ENCODE results near the gene CAMTA1.
A peak's percentile ranks its signal among the peaks of the same experiment; 100 is the strongest.

Gene CAMTA1

DNA sequence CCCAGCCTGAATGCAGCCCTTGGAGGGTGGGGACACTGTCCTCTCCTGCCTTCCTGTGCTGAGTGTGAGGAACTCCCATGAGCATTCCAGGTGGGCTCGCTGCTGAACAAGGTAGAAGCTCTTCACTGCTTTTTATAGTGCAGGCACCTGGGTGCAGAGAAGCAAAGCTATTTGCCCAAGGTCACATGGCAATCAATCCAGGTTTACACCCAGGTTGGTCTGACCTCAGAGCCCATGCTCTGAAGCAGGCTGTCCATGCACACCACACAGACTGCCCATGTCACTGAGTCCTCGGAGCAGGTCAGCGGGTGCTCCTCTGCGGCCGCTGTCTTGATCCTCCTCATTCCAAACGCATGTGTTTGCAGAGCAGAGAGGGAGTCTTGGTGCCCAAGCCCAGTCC is 662.5 kb downstream of the CAMTA1 start:
- H3K79me2 ChIP-seq (ENCODE audit: insufficient read depth, low read length) = no peaks in the 10 kb centered on the region
- peaks cover 2% of the 10 kb centered on the region for H3K27me3 ChIP-seq (ENCODE audit: insufficient read depth, low read length, poor library complexity)
- no peaks in the 10 kb centered on the region for H3K9me3 ChIP-seq (ENCODE audit: insufficient read depth, low read length, severe bottlenecking)
- H3K4me3 ChIP-seq (ENCODE audit: low read depth in 1 of 2, low read length in 2 of 2) = no peak overlapping the region
- H3K36me3 ChIP-seq (ENCODE audit: insufficient read depth, low read length) = no peaks in the 10 kb centered on the region
- H2AFZ ChIP-seq (ENCODE audit: low read depth, low read length) = no peak overlapping the region
- DNase-seq (no peak), ATAC-seq (ENCODE audit: insufficient read depth, low read depth) (no peak)
- no peak overlapping the region for H3K27ac ChIP-seq (ENCODE audit: low read length)
- TF ChIP-seq CTCF (IDR thresholded peaks at IDR 0.05; ENCODE audit: borderline replicate concordance, extremely low read depth, low read length, poor library complexity, severe bottlenecking) = no peak
- TF ChIP-seq EZH2 (IDR thresholded peaks at IDR 0.05; ENCODE audit: borderline replicate concordance, low read depth, low read length, severe bottlenecking) = no peak
- no peak overlapping the region for H3K4me2 ChIP-seq (ENCODE audit: insufficient read depth, low read length)
- H3K4me1 ChIP-seq (ENCODE audit: insufficient read depth, low read length) = no peaks in the 10 kb centered on the region
- no peak overlapping the region for H3K9ac ChIP-seq (ENCODE audit: low read depth, low read length)
- peaks cover 8% of the 10 kb centered on the region for H4K20me1 ChIP-seq (ENCODE audit: insufficient read depth, low read length)

GRCh38 chr1:7448986-7449385 is 663.7 kb downstream of the CAMTA1 start:
- TF ChIP-seq EZH2 (IDR thresholded peaks at IDR 0.05; ENCODE audit: borderline replicate concordance, low read depth, low read length, severe bottlenecking) = no peak
- TF ChIP-seq CTCF (IDR thresholded peaks at IDR 0.05; ENCODE audit: borderline replicate concordance, extremely low read depth, low read length, poor library complexity, severe bottlenecking) = no peak
- no peak overlapping the region for H3K9ac ChIP-seq (ENCODE audit: low read depth, low read length)
- peaks cover 5% of the 10 kb centered on the region for H4K20me1 ChIP-seq (ENCODE audit: insufficient read depth, low read length)
- no peaks in the 10 kb centered on the region for H3K4me1 ChIP-seq (ENCODE audit: insufficient read depth, low read length)
- no peak overlapping the region for H3K27ac ChIP-seq (ENCODE audit: low read length)
- H3K27me3 ChIP-seq (ENCODE audit: insufficient read depth, low read length, poor library complexity) = peaks cover 7% of the 10 kb centered on the region
- ATAC-seq (ENCODE audit: insufficient read depth, low read depth) = no peak
- no peaks in the 10 kb centered on the region for H3K79me2 ChIP-seq (ENCODE audit: insufficient read depth, low read length)
- H3K9me3 ChIP-seq (ENCODE audit: insufficient read depth, low read length, severe bottlenecking) = no peaks in the 10 kb centered on the region
- H3K36me3 ChIP-seq (ENCODE audit: insufficient read depth, low read length) = no peaks in the 10 kb centered on the region
- no peak overlapping the region for H2AFZ ChIP-seq (ENCODE audit: low read depth, low read length)
- H3K4me3 ChIP-seq (ENCODE audit: low read depth in 1 of 2, low read length in 2 of 2) = no peak overlapping the region
- DNase-seq = no peak
- no peak overlapping the region for H3K4me2 ChIP-seq (ENCODE audit: insufficient read depth, low read length)

- DNase-seq = no peak
- Histone ChIP-seq H3K9me3 (ENCODE audit: insufficient read depth, low read length, severe bottlenecking) (no peaks in the 10 kb centered on the region), H3K27me3 (ENCODE audit: insufficient read depth, low read length, poor library complexity) (peaks cover 7% of the 10 kb centered on the region), H3K79me2 (ENCODE audit: insufficient read depth, low read length) (no peaks in the 10 kb centered on the region), H3K4me3 (ENCODE audit: low read depth in 1 of 2, low read length in 2 of 2) (no peak overlapping the region), H2AFZ (ENCODE audit: low read depth, low read length) (no peak overlapping the region), H4K20me1 (ENCODE audit: insufficient read depth, low read length) (peaks cover 5% of the 10 kb centered on the region), H3K4me2 (ENCODE audit: insufficient read depth, low read length) (no peak overlapping the region), H3K4me1 (ENCODE audit: insufficient read depth, low read length) (no peaks in the 10 kb centered on the region), H3K27ac (ENCODE audit: low read length) (no peak overlapping the region), H3K36me3 (ENCODE audit: insufficient read depth, low read length) (no peaks in the 10 kb centered on the region), H3K9ac (ENCODE audit: low read depth, low read length) (no peak overlapping the region)
- TF ChIP-seq EZH2 (IDR thresholded peaks at IDR 0.05; ENCODE audit: borderline replicate concordance, low read depth, low read length, severe bottlenecking) (no peak), CTCF (IDR thresholded peaks at IDR 0.05; ENCODE audit: borderline replicate concordance, extremely low read depth, low read length, poor library complexity, severe bottlenecking) (peak; percentile 14)
- ATAC-seq (ENCODE audit: insufficient read depth, low read depth) = no peak
Measured at GRCh38 chr1:7449750-7450149, 664.5 kb downstream of the CAMTA1 start.

DNA sequence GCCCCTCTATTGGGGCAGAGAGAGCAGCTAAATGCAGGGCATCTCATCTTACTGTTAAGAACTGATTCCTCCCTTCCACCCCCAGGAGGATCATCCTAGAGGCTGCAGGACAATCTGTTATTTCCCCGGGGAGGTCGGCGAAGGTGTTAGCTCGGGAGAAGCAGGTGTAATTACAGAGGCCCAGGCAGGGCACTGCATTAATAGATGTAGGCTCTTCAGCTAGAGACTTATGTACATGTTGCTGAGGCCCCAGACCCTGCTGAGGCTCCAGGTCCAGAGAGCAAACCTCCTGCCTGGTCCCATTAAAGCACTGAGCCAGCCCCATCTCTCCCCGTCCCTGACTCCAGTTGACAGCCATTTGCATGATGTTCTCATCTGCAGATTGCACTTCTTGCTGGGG is 665.6 kb downstream of the CAMTA1 start:
- ATAC-seq (ENCODE audit: insufficient read depth, low read depth) (no peak), DNase-seq (no peak)
- H3K36me3 ChIP-seq (ENCODE audit: insufficient read depth, low read length) = no peaks in the 10 kb centered on the region
- no peaks in the 10 kb centered on the region for H3K79me2 ChIP-seq (ENCODE audit: insufficient read depth, low read length)
- H3K4me3 ChIP-seq (ENCODE audit: low read depth in 1 of 2, low read length in 2 of 2) = no peak overlapping the region
- peaks cover 5% of the 10 kb centered on the region for H4K20me1 ChIP-seq (ENCODE audit: insufficient read depth, low read length)
- no peak for TF ChIP-seq CTCF (IDR thresholded peaks at IDR 0.05; ENCODE audit: borderline replicate concordance, extremely low read depth, low read length, poor library complexity, severe bottlenecking)
- no peak for TF ChIP-seq EZH2 (IDR thresholded peaks at IDR 0.05; ENCODE audit: borderline replicate concordance, low read depth, low read length, severe bottlenecking)
- H3K27me3 ChIP-seq (ENCODE audit: insufficient read depth, low read length, poor library complexity) = peaks cover 7% of the 10 kb centered on the region
- no peaks in the 10 kb centered on the region for H3K4me1 ChIP-seq (ENCODE audit: insufficient read depth, low read length)
- H2AFZ ChIP-seq (ENCODE audit: low read depth, low read length) = no peak overlapping the region
- no peak overlapping the region for H3K4me2 ChIP-seq (ENCODE audit: insufficient read depth, low read length)
- H3K9ac ChIP-seq (ENCODE audit: low read depth, low read length) = no peak overlapping the region
- no peak overlapping the region for H3K27ac ChIP-seq (ENCODE audit: low read length)
- H3K9me3 ChIP-seq (ENCODE audit: insufficient read depth, low read length, severe bottlenecking) = no peaks in the 10 kb centered on the region

Measured in DND-41 (cell line).